GM19351 (cell line): ENCODE data around the gene INPP5B.
"Not testable (repeated sequence)": the region's sequence is repeated elsewhere in the genome, so short reads cannot be mapped to it uniquely, and the experiment has no call there.

ENCODE experiments used
- ATAC-seq: cut with Tn5 transposase; IDR thresholded peaks from one replicate; pipeline ENCODE4 v1.9.1; 2021; ENCODE audit warnings: mild to moderate bottlenecking, moderate library complexity; ENCODE audit not compliant: unreplicated experiment

The INPP5B gene

DNA sequence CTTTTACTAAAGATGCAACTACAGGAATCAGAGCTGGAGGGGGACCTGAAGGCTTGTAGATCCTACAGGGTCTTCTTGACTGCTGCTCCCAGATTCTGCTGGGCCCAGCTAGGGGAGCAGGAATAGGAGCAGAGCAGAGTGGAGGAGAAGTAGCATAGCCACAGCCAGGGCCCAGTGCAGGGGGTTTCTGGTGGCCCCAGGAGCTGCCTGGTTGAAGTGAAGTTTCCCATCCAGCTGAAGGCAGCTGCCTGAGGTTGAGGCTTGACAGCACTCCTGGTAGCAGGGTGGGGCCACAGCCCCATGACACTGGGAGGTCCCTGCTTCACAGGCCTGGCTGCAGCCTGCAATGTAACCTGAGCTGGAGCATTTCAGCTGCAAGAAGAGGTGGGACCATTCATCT lies 2.0 kb upstream of the INPP5B start:
- no peak for ATAC-seq

GRCh38 chr1:37948166-37948565 lies 1.3 kb upstream of the INPP5B start:
- ATAC-seq, result no peak

DNA sequence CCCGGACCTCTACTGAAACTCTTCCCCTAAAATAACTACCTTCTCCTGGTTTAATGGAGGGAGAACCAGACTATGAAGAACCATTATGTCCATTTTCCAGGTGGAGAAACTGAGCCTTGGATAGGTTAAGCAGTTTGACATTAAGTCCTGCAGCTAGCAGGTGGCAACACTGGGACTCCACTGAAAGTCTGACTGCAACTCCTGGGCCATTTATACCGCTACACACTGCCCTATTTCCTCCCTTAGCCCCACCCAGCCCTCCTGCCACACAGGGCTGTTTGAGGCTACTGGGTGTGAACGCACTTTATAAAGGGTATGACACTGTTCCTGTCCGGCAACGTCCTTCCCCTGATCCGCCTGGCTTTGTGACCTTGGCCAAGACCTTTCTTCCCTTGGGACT lies 511 bp upstream of the INPP5B start:
- ATAC-seq, result no peak

- ATAC-seq, result no peak
Observed at GRCh38 chr1:37945743-37946702, 830 bp downstream of the INPP5B start.

DNA sequence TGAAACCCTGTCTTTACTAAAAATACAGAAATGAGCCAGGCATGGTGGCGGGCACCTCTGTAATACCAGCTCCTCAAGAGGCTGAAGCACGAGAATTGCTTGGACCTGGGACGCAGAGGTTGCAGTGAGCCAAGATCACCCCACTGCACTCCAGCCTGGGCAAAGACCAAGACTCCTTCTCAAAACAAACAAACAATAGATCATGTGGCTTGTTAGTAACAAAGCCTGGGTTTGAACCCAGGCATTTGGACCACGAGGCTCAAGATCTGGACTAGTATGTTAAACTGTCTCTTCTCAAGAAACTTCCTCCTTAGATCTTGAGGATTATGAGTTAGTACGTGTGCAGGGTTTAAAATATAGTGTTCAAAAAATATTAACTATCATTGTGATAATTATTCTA lies 1.6 kb downstream of the INPP5B start:
- ATAC-seq, result no peak

GRCh38 chr1:37944816-37945215 lies 2.0 kb downstream of the INPP5B start:
- ATAC-seq, result no peak

DNA sequence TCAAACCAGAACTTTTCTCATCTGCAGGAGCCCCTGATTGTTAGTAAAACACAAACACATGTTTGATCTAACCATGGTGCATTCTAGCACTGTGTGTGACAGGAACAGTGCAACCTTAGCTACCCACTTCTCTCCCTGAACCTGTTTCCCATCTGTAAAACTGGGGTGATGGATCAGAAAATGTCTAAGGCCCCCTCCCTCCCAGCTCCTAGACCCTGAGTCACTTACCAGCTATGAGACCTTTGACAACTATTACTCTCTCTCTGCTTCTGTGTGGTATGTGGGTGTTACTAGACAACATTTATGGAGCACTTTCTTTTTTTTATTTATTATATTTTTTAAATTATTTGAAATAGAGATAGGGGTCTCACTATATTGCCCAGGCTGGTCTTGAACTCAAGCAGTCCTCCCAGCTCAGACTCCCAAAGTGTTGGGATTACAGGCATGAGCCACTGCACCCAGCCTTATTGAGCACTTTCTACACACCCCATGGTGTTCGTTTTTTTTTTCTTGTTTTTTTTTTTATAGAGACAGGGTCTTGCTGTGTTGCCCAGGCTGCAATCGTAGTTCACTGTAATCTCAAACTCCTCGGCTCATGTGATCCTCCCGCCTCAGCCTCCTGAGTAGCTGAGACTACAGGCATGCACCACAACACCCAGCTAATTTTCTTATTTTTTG lies 2.6 kb downstream of the INPP5B start:
- no peak for ATAC-seq

DNA sequence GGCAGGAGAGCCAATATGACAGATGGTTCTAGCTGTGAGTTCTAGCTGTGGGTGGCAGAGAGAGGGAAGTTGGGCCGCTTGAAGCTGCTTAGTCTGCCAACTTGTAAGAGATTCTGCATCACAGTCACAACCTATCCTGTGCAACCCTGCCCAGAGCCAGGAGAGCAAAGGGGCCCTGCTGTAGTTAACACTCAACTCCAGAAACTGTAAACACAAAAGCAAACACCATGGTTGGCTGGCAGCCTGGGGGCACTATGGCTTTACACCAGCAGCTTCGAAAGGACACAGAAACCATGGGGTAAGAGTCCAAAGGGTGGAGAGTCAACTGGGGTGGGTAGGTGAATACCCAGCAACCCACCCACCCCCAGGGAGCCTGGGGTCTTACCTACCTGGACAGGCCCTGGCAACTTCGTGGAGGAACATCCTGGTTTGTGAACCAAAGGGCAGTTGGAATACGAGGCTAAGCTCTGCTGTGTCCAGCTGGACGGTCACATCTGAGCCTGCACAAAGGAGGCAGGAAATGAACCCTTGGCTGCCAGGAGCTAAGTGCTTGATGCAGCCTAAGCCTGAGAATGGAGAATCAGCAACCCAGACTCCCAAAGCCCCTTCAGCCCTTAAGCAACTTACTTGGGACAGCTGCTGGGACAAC lies 6.4 kb downstream of the INPP5B start:
- ATAC-seq, result no peak

- not testable (repeated sequence) for ATAC-seq
Observed at GRCh38 chr1:37936760-37937159, 10.1 kb downstream of the INPP5B start.

DNA sequence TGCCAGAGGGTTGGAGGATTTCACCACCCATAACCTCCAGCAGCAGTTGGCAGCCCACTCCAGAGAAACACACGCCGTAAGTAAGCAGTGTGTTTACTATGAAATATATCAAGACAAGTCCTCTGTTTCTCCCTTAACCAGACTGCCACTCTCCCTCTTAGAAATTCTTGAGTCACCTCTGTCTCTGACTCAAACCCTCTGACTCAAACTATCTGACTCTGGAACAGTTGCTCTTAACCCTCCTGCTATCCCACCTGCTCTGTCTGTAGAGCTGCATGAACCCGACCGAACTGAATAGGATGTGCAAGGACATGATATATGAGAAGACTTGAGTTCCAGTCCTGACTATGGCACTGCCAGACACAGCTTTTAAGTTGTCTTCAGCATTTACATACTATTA lies 14.1 kb downstream of the INPP5B start:
- ATAC-seq, result no peak

DNA sequence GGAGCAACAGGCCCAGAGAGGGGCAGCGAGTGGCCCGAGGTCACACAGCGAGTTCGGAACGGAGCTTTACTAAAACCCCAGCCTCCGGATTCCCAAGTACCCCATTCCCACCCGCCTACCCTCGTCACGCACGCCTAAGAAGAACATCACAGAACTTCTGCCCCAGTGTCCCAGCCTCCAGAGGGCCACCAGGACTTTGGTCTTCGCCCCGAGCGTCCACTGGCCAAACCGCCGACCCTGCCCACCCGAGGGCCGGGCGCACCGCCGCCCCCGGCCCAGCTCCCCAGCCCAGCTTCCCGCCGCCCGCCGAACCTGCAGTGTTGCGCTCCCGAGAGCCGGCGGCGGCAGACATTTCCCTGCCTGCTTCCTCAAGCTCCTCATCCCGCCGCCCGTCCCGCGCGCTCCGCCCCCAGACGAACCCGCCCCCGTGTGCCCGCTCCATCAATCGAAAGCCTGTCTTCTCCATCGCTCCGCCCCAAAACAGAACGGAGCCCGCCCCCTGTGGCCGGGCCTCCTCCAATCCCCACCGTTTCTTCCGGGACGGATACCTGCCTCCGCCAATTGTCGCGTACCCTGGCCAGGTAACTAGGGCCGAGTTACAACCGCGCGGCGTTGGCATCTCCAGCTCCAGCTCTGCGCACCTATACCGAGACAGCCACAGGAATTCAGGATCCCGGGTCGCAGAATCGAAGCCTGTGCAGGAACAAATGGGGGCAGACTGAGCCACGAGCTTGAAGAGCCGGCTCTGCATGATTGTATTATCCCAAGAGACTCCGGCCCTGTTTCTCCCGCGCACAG lies 15.3 kb downstream of the INPP5B start:
- peak; percentile 94 for ATAC-seq

- ATAC-seq, result no peak
Observed at GRCh38 chr1:37931102-37931360, 15.8 kb downstream of the INPP5B start.

- ATAC-seq, result no peak
Observed at GRCh38 chr1:37930246-37931101, 16.4 kb downstream of the INPP5B start.

DNA sequence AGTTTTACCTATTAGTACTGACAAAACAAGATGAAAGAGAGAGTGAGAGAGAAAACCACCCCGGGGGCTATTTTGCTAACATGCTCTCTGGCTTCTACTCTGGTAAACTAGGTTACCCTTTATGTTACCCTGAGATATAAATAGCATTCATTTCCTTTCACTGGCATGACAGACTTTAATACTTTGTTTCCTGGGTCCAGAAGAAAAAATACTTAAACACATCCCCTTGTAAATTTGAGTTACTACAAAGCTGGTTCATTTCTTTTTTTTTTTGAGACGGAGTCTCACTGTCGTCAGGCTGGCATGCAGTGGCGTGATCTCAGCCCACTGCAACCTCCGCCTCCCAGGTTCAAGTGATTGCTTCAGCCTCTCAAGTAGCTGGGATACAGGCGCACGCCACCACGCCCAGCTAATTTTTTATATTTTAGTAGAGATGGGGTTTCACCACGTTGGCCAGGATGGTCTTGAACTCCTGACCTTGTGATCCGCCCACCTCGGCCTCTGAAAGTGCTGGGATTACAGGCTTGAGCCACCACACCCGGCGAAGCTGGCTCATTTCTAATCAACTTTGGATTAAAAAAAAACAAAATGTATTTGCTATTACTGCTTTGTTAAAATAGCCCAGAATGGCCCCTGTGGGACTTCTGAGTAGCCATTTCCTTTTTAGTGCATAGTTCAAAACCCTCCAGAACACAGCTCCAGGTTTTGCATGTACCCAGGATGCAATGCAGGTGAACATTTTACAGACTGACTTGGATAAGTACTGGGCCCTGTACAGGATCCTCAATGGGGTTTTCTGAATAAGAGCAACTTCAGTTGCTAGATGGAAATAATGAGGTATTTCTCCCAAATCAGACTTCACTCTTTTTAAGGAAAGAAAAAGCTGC lies 20.6 kb downstream of the INPP5B start:
- no peak for ATAC-seq

- ATAC-seq, result no peak
Observed at GRCh38 chr1:37925316-37925715, 21.5 kb downstream of the INPP5B start.

DNA sequence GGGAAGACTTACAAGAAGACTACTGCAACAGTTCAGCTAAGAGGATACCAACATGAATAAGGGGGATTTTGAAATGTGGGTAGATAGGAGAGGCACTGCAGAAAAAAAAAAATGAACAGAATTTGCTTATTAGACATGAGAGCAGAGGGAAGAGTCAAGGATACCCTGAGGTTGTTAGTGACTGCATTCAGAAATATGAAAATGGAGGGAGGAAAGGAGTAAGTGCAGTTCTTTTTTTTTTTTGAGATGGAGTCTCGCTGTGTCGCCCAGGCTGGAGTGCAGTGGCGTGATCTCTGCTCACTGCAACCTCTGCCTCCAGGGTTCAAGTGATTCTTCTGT lies 23.3 kb downstream of the INPP5B start:
- no peak for ATAC-seq

GRCh38 chr1:37922767-37923550 lies 23.9 kb downstream of the INPP5B start:
- peak; percentile 62 for ATAC-seq

GRCh38 chr1:37919277-37919676 lies 27.6 kb downstream of the INPP5B start:
- ATAC-seq, result no peak
